WTC11 (cell line): ENCODE results near the gene MYL10. TPM values are rescaled to one million over a fixed set of nuclear protein-coding genes. Genes with fewer than 3 reads are reported as not detected.
A peak's percentile ranks its signal among the peaks of the same experiment; 100 is the strongest.

Experiments used
- ATAC-seq: fragments of 200-7000 bp; cut with Tn5 transposase; 2 replicates; pipeline ENCODE4 v1.10.0; 2021; ENCODE audit warnings: mild to moderate bottlenecking, moderate library complexity
- CTCF ChIA-PET: fragments of 300-600 bp; sonication (Branson Sonifier 250); formaldehyde crosslinking; loops from one replicate; lab custom pipeline; 2021; ENCODE audit warnings: antibody characterized with exemption; lab: Charles Lee
- POLR2A ChIA-PET: fragments of 350-600 bp; sonication (Branson Sonifier 250); formaldehyde crosslinking; loops from one replicate; lab custom pipeline; 2021; ENCODE audit warnings: antibody characterized with exemption; lab: Charles Lee
- DNase-seq: peaks from one replicate; pipeline ENCODE4 v3.0.0; 2021; ENCODE audit warnings: low spot score
- H3K27ac Mint-ChIP-seq: 2 replicates; pipeline ENCODE4 v1.8.0; 2021; ENCODE audit warnings: mixed read lengths
- H3K27me3 Mint-ChIP-seq: 2 replicates; pipeline ENCODE4 v1.8.0; 2021; ENCODE audit warnings: low read depth, mild to moderate bottlenecking, moderate library complexity, mixed read lengths
- H3K36me3 Mint-ChIP-seq: 2 replicates; pipeline ENCODE4 v1.8.0; 2021; ENCODE audit warnings: mixed read lengths
- H3K4me1 Mint-ChIP-seq: 2 replicates; pipeline ENCODE4 v1.8.0; 2022; ENCODE audit warnings: mixed read lengths
- H3K4me3 Mint-ChIP-seq: 2 replicates; pipeline ENCODE4 v1.8.0; 2021; ENCODE audit warnings: mild to moderate bottlenecking, moderate library complexity, mixed read lengths
- H3K9me3 Mint-ChIP-seq: 2 replicates; pipeline ENCODE4 v1.8.0; 2021; ENCODE audit warnings: mixed read lengths
- ATF1 ChIP-seq: sonication (generic); formaldehyde crosslinking; IDR thresholded peaks from 2 replicates; pipeline ENCODE4 v1.8.1; 2023; ENCODE audit warnings: mild to moderate bottlenecking, moderate library complexity, missing genetic modification reagents
- E2F4 ChIP-seq: sonication (generic); formaldehyde crosslinking; IDR thresholded peaks from 2 replicates; pipeline ENCODE4 v1.8.1; 2022; ENCODE audit warnings: low read depth, mild to moderate bottlenecking, moderate library complexity, missing genetic modification reagents, borderline replicate concordance
- FOXP1 ChIP-seq: sonication (generic); formaldehyde crosslinking; IDR thresholded peaks from 2 replicates; pipeline ENCODE4 v1.8.0; 2022; ENCODE audit warnings: missing genetic modification reagents, mild to moderate bottlenecking, moderate library complexity, borderline replicate concordance
- KAT7 ChIP-seq: sonication (generic); formaldehyde crosslinking; IDR thresholded peaks from 2 replicates; pipeline ENCODE4 v1.8.1; 2023; ENCODE audit warnings: missing genetic modification reagents, mild to moderate bottlenecking, borderline replicate concordance
- NFYB ChIP-seq: sonication (generic); formaldehyde crosslinking; conservative IDR thresholded peaks from 2 replicates; pipeline ENCODE4 v1.8.0; 2022; ENCODE audit warnings: low read depth, missing genetic modification reagents
- RORB ChIP-seq: fragments of 250-450 bp; sonication (Bioruptor Pico); IDR thresholded peaks from 2 replicates; pipeline ENCODE4 v1.9.0; 2021; ENCODE audit warnings: mild to moderate bottlenecking
- SMAD3 ChIP-seq: sonication (generic); formaldehyde crosslinking; IDR thresholded peaks from 2 replicates; pipeline ENCODE4 v1.8.0; 2022; ENCODE audit warnings: missing genetic modification reagents, mild to moderate bottlenecking, borderline replicate concordance
- SP1 ChIP-seq: sonication (generic); formaldehyde crosslinking; conservative IDR thresholded peaks from 2 replicates; pipeline ENCODE4 v1.8.1; 2022; ENCODE audit warnings: missing genetic modification reagents
- TP53 ChIP-seq: sonication (generic); formaldehyde crosslinking; IDR thresholded peaks from 2 replicates; pipeline ENCODE4 v1.8.1; 2023; ENCODE audit warnings: mild to moderate bottlenecking, missing genetic modification reagents
- USF2 ChIP-seq: sonication (generic); formaldehyde crosslinking; IDR thresholded peaks from 2 replicates; pipeline ENCODE4 v1.8.1; 2023; ENCODE audit warnings: mild to moderate bottlenecking, missing genetic modification reagents, moderate library complexity
- ZBTB43 ChIP-seq: sonication (generic); formaldehyde crosslinking; IDR thresholded peaks from 2 replicates; pipeline ENCODE4 v1.8.1; 2023; ENCODE audit warnings: mild to moderate bottlenecking, missing genetic modification reagents
- ZNF138 ChIP-seq: sonication (generic); formaldehyde crosslinking; conservative IDR thresholded peaks from 2 replicates; pipeline ENCODE4 v1.8.1; 2022; ENCODE audit warnings: mild to moderate bottlenecking, moderate library complexity, missing genetic modification reagents
- ZNF263 ChIP-seq: sonication (generic); formaldehyde crosslinking; IDR thresholded peaks from 2 replicates; pipeline ENCODE4 v1.8.1; 2022; ENCODE audit warnings: low read depth, mild to moderate bottlenecking, moderate library complexity, missing genetic modification reagents
- total RNA-seq: library from RNA; stranded (reverse); gene quantifications from 3 replicates; pipeline ENCODE4 v1.2.3, GENCODE V29; 2021
- TF ChIP-seq, protein P1 (sequence below): sonication (generic); formaldehyde crosslinking; IDR thresholded peaks from 2 replicates; pipeline ENCODE4 v1.8.0; 2022; ENCODE audit warnings: mild to moderate bottlenecking, missing genetic modification reagents
- TF ChIP-seq, protein P2 (sequence below): sonication (generic); formaldehyde crosslinking; IDR thresholded peaks from 2 replicates; pipeline ENCODE4 v1.8.1; 2023; ENCODE audit warnings: mild to moderate bottlenecking, missing genetic modification reagents, borderline replicate concordance
- TF ChIP-seq, protein P3 (sequence below): sonication (generic); formaldehyde crosslinking; IDR thresholded peaks from 2 replicates; pipeline ENCODE4 v1.8.0; 2022; ENCODE audit warnings: mild to moderate bottlenecking, missing genetic modification reagents
- TF ChIP-seq, protein P4 (sequence below): fragments of 250-450 bp; sonication (Bioruptor Pico); IDR thresholded peaks from 2 replicates; pipeline ENCODE4 v2.1.2; 2022; ENCODE audit warnings: mild to moderate bottlenecking, moderate library complexity

The MYL10 gene
- total RNA-seq, 1 experiment from 2014 or later: not detected

DNA sequence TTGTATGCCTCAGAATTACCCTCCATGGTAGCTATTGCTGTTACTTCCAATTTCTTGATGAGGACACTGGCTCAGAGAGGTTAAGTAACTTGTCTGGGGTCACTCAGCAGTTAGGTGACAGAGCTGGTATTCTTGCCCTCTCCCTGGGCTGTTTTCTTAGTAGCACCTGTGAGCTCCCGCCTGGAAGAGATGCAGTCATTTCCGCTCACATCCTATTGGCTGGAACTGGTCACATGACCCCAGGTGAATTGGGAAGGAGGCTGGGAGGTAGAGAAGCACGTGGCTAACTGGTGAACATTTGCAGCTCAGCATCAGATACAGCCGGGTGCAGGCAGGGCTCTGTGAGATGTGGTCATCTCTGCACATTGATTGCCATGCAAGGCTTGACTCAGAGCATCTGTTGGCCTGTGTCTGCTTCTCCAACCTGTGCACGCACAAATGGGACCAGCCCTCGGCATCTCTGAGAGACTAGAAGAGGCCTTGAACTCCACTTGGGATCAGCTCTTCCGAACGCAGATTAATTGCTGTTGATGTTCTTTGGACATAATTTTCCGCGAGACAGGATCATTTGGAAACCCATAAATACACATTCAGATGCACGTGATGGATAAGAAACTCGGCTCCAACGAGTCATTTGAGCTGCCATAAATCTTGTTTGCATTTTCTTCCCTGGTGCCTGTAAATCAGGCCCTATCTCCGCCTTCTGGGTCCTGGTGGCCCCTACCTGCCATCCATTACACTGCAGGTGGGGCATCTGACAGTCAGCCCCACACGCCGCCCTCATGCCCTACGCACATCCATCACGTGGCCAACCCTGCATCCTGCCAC, 42.8 kb downstream of the MYL10 start:
- CTCF ChIA-PET: interaction anchor here (0.6 to 3.1 kb wide), 7 partner anchors 10 to 78 kb away, joined by 3 to 12 read pairs (median 3); no protein-coding TSS in a partner anchor
- Mint-ChIP-seq H3K36me3 (peaks cover 9% of the 10 kb centered on the region), H3K4me3 (no peak overlapping the region), H3K9me3 (peaks cover 12% of the 10 kb centered on the region), H3K4me1 (peaks cover 5% of the 10 kb centered on the region; the same call in 1 of the 2 replicates), H3K27ac (no peak overlapping the region), H3K27me3 (peaks cover 21% of the 10 kb centered on the region)
- POLR2A ChIA-PET: no interaction called here
- peak; percentile 52 for ATAC-seq
- no peak for TF ChIP-seq FOXP1
- TF ChIP-seq, protein P1, sequence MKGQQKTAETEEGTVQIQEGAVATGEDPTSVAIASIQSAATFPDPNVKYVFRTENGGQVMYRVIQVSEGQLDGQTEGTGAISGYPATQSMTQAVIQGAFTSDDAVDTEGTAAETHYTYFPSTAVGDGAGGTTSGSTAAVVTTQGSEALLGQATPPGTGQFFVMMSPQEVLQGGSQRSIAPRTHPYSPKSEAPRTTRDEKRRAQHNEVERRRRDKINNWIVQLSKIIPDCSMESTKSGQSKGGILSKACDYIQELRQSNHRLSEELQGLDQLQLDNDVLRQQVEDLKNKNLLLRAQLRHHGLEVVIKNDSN (CRISPR knock-in tag): peak; percentile 86
- 0 out of 2 replicates have a peak, but pooled peaks have one; percentile 55 for TF ChIP-seq SMAD3 (CRISPR knock-in tag)
- no peak for TF ChIP-seq E2F4 (CRISPR knock-in tag)
- TF ChIP-seq KAT7: no peak
- TF ChIP-seq, protein P2, sequence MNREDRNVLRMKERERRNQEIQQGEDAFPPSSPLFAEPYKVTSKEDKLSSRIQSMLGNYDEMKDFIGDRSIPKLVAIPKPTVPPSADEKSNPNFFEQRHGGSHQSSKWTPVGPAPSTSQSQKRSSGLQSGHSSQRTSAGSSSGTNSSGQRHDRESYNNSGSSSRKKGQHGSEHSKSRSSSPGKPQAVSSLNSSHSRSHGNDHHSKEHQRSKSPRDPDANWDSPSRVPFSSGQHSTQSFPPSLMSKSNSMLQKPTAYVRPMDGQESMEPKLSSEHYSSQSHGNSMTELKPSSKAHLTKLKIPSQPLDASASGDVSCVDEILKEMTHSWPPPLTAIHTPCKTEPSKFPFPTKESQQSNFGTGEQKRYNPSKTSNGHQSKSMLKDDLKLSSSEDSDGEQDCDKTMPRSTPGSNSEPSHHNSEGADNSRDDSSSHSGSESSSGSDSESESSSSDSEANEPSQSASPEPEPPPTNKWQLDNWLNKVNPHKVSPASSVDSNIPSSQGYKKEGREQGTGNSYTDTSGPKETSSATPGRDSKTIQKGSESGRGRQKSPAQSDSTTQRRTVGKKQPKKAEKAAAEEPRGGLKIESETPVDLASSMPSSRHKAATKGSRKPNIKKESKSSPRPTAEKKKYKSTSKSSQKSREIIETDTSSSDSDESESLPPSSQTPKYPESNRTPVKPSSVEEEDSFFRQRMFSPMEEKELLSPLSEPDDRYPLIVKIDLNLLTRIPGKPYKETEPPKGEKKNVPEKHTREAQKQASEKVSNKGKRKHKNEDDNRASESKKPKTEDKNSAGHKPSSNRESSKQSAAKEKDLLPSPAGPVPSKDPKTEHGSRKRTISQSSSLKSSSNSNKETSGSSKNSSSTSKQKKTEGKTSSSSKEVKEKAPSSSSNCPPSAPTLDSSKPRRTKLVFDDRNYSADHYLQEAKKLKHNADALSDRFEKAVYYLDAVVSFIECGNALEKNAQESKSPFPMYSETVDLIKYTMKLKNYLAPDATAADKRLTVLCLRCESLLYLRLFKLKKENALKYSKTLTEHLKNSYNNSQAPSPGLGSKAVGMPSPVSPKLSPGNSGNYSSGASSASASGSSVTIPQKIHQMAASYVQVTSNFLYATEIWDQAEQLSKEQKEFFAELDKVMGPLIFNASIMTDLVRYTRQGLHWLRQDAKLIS (CRISPR knock-in tag): no peak
- TF ChIP-seq USF2 (CRISPR knock-in tag): peak; percentile 92
- no peak for TF ChIP-seq SP1 (CRISPR knock-in tag)
- no peak for TF ChIP-seq ZNF263 (CRISPR knock-in tag)
- TF ChIP-seq RORB (CRISPR knock-in tag): no peak
- no peak for TF ChIP-seq ZBTB43 (CRISPR knock-in tag)
- no peak for TF ChIP-seq TP53 (CRISPR knock-in tag)
- peak; percentile 89 for TF ChIP-seq NFYB
- TF ChIP-seq ZNF138 (CRISPR knock-in tag): no peak
- TF ChIP-seq ATF1: no peak
- TF ChIP-seq, protein P3, sequence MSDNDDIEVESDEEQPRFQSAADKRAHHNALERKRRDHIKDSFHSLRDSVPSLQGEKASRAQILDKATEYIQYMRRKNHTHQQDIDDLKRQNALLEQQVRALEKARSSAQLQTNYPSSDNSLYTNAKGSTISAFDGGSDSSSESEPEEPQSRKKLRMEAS: 0 out of 2 replicates have a peak, but pooled peaks have one; percentile 18
- DNase-seq: no peak

DNA sequence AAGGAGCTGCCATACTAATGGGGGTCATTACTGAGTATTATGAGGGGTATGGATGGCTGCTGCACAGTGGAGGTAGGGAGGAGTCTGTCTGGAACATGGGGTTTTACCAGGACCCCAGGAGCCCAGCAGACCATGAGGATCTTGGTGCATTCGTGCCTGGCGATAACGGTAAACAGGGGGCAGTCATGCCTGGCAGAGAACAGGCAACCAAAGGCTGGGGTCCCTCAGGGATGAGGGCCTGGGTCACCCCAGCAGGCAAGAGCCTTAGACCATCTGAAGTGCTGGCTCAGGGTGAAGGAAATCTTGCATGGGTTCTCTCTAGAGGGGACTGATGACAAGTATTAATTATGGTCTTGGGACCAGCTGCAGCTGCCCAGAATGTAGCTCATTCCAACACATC, 46.1 kb downstream of the MYL10 start:
- Mint-ChIP-seq H3K4me1 (peaks cover 9% of the 10 kb centered on the region), H3K9me3 (peaks cover 26% of the 10 kb centered on the region), H3K27me3 (peaks cover 21% of the 10 kb centered on the region), H3K36me3 (peaks cover 14% of the 10 kb centered on the region), H3K27ac (no peak overlapping the region; the same call in 1 of the 2 replicates), H3K4me3 (no peak overlapping the region)
- ChIA-PET CTCF (no interaction called here), POLR2A (no interaction called here)
- DNase-seq (no peak), ATAC-seq (no peak)
- TF ChIP-seq, protein P4, sequence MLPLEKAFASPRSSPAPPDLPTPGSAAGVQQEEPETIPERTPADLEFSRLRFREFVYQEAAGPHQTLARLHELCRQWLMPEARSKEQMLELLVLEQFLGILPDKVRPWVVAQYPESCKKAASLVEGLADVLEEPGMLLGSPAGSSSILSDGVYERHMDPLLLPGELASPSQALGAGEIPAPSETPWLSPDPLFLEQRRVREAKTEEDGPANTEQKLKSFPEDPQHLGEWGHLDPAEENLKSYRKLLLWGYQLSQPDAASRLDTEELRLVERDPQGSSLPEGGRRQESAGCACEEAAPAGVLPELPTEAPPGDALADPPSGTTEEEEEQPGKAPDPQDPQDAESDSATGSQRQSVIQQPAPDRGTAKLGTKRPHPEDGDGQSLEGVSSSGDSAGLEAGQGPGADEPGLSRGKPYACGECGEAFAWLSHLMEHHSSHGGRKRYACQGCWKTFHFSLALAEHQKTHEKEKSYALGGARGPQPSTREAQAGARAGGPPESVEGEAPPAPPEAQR (CRISPR knock-in tag): no peak
